Femur (tissue), 1 donor: ENCODE results near the gene EFCAB6.

Experiments
- DNase-seq: peaks from one replicate; pipeline ENCODE4 v3.0.0-alpha.2; 2017

The EFCAB6 gene

GRCh38 chr22:43497956-43498855, 313.9 kb downstream of the EFCAB6 start:
- no peak for DNase-seq

GRCh38 chr22:43493297-43493696, 318.8 kb downstream of the EFCAB6 start:
- no peak for DNase-seq

GRCh38 chr22:43491737-43492136, 320.4 kb downstream of the EFCAB6 start:
- no peak for DNase-seq

- no peak for DNase-seq
Observed at GRCh38 chr22:43491177-43491576, 320.9 kb downstream of the EFCAB6 start.

GRCh38 chr22:43490311-43490710, 321.8 kb downstream of the EFCAB6 start:
- DNase-seq: no peak

GRCh38 chr22:43488937-43489336, 323.2 kb downstream of the EFCAB6 start:
- no peak for DNase-seq

GRCh38 chr22:43488031-43488866, 323.9 kb downstream of the EFCAB6 start:
- DNase-seq: no peak

GRCh38 chr22:43487311-43488030, 324.6 kb downstream of the EFCAB6 start:
- no peak for DNase-seq

GRCh38 chr22:43485502-43486089, 326.5 kb downstream of the EFCAB6 start:
- no peak for DNase-seq

GRCh38 chr22:43484227-43484626, 327.9 kb downstream of the EFCAB6 start:
- no peak for DNase-seq

- no peak for DNase-seq
Observed at GRCh38 chr22:43483669-43484068, 328.4 kb downstream of the EFCAB6 start.

- no peak for DNase-seq
Observed at GRCh38 chr22:43483266-43483665, 328.8 kb downstream of the EFCAB6 start.

GRCh38 chr22:43482318-43482625, 329.8 kb downstream of the EFCAB6 start:
- no peak for DNase-seq

- no peak for DNase-seq
Observed at GRCh38 chr22:43481568-43482317, 330.4 kb downstream of the EFCAB6 start.

- DNase-seq: no peak
Observed at GRCh38 chr22:43479962-43480361, 332.1 kb downstream of the EFCAB6 start.

GRCh38 chr22:43479301-43479950, 332.7 kb downstream of the EFCAB6 start:
- no peak for DNase-seq
